Nephron (organoid): ENCODE data around the gene UTS2R.

Source experiments
- H3K27ac Mint-ChIP-seq, 3 experiments: 2 replicates each; pipeline ENCODE4 v1.8.0; 2020; ENCODE audit warnings: mixed read lengths in 3 of 3, mild to moderate bottlenecking in 2 of 3, moderate library complexity in 1 of 3
- H3K27me3 Mint-ChIP-seq: 2 replicates; pipeline ENCODE4 v1.8.0; 2021; ENCODE audit warnings: low read depth, mild to moderate bottlenecking, moderate library complexity, mixed read lengths
- H3K36me3 Mint-ChIP-seq: 2 replicates; pipeline ENCODE4 v1.8.0; 2020; ENCODE audit warnings: low read depth, mixed read lengths
- H3K4me1 Mint-ChIP-seq: 2 replicates; pipeline ENCODE4 v1.8.0; 2020; ENCODE audit warnings: mixed read lengths
- H3K4me3 Mint-ChIP-seq, 3 experiments: 2 replicates each; pipeline ENCODE4 v1.8.0; 2020; ENCODE audit warnings: mild to moderate bottlenecking in 3 of 3, mixed read lengths in 3 of 3, moderate library complexity in 2 of 3
- H3K9me3 Mint-ChIP-seq: 2 replicates; pipeline ENCODE4 v1.8.0; 2020; ENCODE audit warnings: mixed read lengths
- CTCF ChIP-seq, 3 experiments: fragments of 200-600 bp; sonication (generic); IDR thresholded peaks; one replicate each; pipeline ENCODE4 v1.5.0; 2021; ENCODE audit warnings: antibody characterized with exemption in 3 of 3; ENCODE audit not compliant: unreplicated experiment in 3 of 3

Gene UTS2R

DNA sequence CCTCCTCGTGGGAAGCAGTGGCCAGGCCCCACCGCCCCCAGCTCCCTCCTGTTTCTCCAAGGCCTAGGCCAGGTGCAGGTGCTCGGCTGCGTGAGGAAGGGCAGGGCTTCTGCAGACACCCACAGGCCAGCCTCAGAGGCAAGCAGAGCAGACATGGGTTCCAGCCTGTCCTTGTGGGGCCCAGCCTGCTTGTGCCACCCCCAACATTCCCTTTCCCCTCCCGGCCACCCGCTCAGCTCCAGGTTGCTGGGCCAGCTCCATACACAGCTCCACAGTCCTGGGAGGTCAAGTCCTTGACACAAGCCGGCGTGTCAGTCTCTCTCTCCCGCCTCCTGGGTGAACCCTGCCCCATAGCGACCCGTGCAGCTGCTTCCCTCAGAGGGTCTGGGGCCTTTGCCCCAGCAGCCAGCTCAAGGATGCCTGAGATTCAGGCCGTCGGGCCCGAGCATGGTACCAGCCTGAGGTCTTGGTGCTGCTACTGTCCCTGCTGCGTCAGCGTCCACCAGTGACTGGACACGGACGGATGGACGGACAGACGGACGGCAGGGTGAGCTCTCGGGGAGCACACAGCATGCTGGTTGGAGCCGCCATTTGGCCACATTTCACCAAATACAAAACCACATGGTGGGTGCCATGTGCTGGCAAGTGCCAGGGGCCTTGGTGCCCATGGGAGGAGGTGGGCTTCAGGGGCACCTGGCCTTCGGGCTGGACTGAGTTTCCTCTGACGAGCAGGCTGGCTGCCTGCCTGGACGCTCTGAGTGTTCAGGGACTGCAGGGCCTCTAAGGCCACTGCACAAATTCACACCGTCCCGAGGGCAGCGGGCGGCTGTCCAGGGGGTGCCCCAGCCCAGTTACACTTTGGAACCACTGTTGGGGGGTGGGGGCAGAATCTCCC lies 46.0 kb upstream of the UTS2R start:
- Mint-ChIP-seq H3K27ac (no peak overlapping the region), H3K4me3 (no peak overlapping the region), H3K9me3 (no peaks in the 10 kb centered on the region), H3K27me3 (peaks cover 25% of the 10 kb centered on the region), H3K36me3 (no peaks in the 10 kb centered on the region), H3K4me1 (peaks cover 15% of the 10 kb centered on the region)
- TF ChIP-seq CTCF (IDR thresholded peaks at IDR 0.05; ENCODE audit: unreplicated experiment in 3 of 3) = no peak

DNA sequence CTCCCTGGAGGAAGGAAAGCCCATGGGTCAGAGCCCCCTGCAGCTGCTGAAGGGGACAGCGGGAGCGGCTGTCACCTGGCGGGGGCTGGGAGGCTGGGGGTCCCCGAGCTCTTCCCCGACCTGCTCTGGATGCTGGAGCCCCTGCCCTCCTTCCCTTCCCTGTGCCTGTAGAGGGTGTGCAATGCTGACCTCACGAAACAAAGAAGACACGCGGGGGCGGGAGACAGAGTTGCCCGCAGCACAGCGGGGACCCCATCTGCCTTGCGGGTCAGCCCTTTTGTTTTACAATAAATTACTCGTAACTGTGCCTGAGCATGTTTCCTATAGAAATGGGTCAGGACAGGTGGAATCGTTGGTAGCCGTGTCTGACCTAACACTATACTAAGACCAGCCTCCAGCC lies 44.3 kb upstream of the UTS2R start:
- no peaks in the 10 kb centered on the region for H3K36me3 Mint-ChIP-seq
- H3K27me3 Mint-ChIP-seq = peaks cover 33% of the 10 kb centered on the region
- peak overlapping the region in 1 of 3 experiments; percentile 70 for H3K27ac Mint-ChIP-seq
- H3K4me3 Mint-ChIP-seq = peak overlapping the region in 1 of 3 experiments; percentile 17
- peaks cover 19% of the 10 kb centered on the region for H3K4me1 Mint-ChIP-seq
- TF ChIP-seq CTCF (IDR thresholded peaks at IDR 0.05; ENCODE audit: unreplicated experiment in 3 of 3) = no peak
- no peaks in the 10 kb centered on the region for H3K9me3 Mint-ChIP-seq

GRCh38 chr17:82327757-82328140 lies 43.8 kb upstream of the UTS2R start:
- Mint-ChIP-seq H3K36me3 (no peaks in the 10 kb centered on the region), H3K27me3 (peaks cover 35% of the 10 kb centered on the region), H3K27ac (peak overlapping the region in 1 of 3 experiments; percentile 70), H3K4me3 (peak overlapping the region in 1 of 3 experiments; percentile 17), H3K4me1 (peaks cover 22% of the 10 kb centered on the region), H3K9me3 (no peaks in the 10 kb centered on the region)
- no peak for TF ChIP-seq CTCF (IDR thresholded peaks at IDR 0.05; ENCODE audit: unreplicated experiment in 3 of 3)

DNA sequence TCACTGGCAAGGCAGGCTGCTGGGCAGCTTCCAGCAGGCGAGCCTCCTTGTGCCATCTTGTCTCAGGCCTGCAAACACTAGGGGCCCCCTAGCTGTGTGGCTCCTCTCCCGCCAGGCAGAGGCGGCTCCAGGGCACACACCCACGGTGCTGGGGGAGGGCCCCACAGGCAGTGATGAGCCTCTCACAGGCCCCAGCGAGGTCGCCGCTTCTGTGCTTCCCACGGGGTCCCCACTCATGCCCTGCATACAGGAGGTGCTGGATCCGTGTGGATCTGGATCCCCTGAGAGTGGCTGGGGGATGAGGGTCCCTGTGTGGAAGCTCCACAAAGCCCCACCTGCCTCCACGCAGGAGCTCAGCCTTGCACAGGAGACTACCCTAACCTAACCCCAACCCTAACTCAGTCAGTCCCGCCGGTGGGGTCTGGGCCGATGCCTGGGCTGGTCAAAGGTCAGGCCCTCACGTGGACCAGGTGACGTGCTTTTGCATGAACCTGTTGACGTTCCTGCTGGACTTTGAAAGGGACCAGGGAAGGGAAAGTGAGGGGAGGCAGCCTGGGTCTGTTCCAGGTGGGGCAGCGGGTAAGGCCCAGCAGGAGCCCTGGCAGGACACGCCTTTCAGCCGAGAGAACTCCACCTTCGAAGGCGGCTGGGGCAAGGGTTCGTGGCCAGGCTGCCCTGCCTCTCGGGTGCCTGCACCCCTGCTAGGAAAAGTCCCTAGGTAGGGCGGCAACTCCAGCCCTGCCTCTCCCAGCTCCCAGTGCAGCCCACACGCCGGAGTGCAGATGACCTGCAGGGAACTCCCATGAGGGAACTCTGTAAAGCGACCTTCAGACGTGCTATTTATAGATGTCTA lies 43.2 kb upstream of the UTS2R start:
- Mint-ChIP-seq H3K27me3 (peaks cover 39% of the 10 kb centered on the region), H3K4me1 (peaks cover 25% of the 10 kb centered on the region), H3K27ac (peak overlapping the region in 2 of 3 experiments; percentile 42 to 65), H3K9me3 (no peaks in the 10 kb centered on the region), H3K4me3 (no peak overlapping the region), H3K36me3 (no peaks in the 10 kb centered on the region)
- TF ChIP-seq CTCF (IDR thresholded peaks at IDR 0.05; ENCODE audit: unreplicated experiment in 3 of 3) = no peak

- no peaks in the 10 kb centered on the region for H3K9me3 Mint-ChIP-seq
- TF ChIP-seq CTCF (IDR thresholded peaks at IDR 0.05; ENCODE audit: unreplicated experiment in 3 of 3) = no peak
- H3K4me1 Mint-ChIP-seq = peaks cover 25% of the 10 kb centered on the region
- no peaks in the 10 kb centered on the region for H3K36me3 Mint-ChIP-seq
- H3K4me3 Mint-ChIP-seq = no peak overlapping the region
- peak overlapping the region in 2 of 3 experiments; percentile 42 to 65 for H3K27ac Mint-ChIP-seq
- peaks cover 39% of the 10 kb centered on the region for H3K27me3 Mint-ChIP-seq
Observed at GRCh38 chr17:82328994-82329507, 42.5 kb upstream of the UTS2R start.
